GM21526 (cell line): ENCODE results near the gene ARHGAP26.

Experiments used
- ATAC-seq: cut with Tn5 transposase; IDR thresholded peaks from one replicate; pipeline ENCODE4 v1.9.1; 2021; ENCODE audit warnings: moderate library complexity; ENCODE audit not compliant: unreplicated experiment, low FRiP score

ARHGAP26 gene

GRCh38 chr5:142844866-142845265, 74.7 kb downstream of the ARHGAP26 start:
- no peak for ATAC-seq

GRCh38 chr5:142845402-142845921, 75.3 kb downstream of the ARHGAP26 start:
- ATAC-seq = no peak

- ATAC-seq = peak; percentile 54
Observed at GRCh38 chr5:142845954-142846398, 75.8 kb downstream of the ARHGAP26 start.

- ATAC-seq = no peak
Observed at GRCh38 chr5:142846406-142846805, 76.2 kb downstream of the ARHGAP26 start.

- no peak for ATAC-seq
Observed at GRCh38 chr5:142847898-142848790, 78.0 kb downstream of the ARHGAP26 start.

GRCh38 chr5:142849466-142849865, 79.3 kb downstream of the ARHGAP26 start:
- ATAC-seq = no peak

GRCh38 chr5:142849880-142850279, 79.7 kb downstream of the ARHGAP26 start:
- no peak for ATAC-seq

- no peak for ATAC-seq
Observed at GRCh38 chr5:142851731-142852130, 81.6 kb downstream of the ARHGAP26 start.

- ATAC-seq = no peak
Observed at GRCh38 chr5:142852416-142853198, 82.4 kb downstream of the ARHGAP26 start.

- no peak for ATAC-seq
Observed at GRCh38 chr5:142853682-142854081, 83.5 kb downstream of the ARHGAP26 start.

- no peak for ATAC-seq
Observed at GRCh38 chr5:142856269-142856782, 86.1 kb downstream of the ARHGAP26 start.

- no peak for ATAC-seq
Observed at GRCh38 chr5:142857405-142857804, 87.2 kb downstream of the ARHGAP26 start.

GRCh38 chr5:142859037-142859436, 88.9 kb downstream of the ARHGAP26 start:
- no peak for ATAC-seq

- ATAC-seq = no peak
Observed at GRCh38 chr5:142860270-142860669, 90.1 kb downstream of the ARHGAP26 start.

- no peak for ATAC-seq
Observed at GRCh38 chr5:142861011-142861410, 90.8 kb downstream of the ARHGAP26 start.

GRCh38 chr5:142862594-142862993, 92.4 kb downstream of the ARHGAP26 start:
- no peak for ATAC-seq

- no peak for ATAC-seq
Observed at GRCh38 chr5:142863856-142864255, 93.7 kb downstream of the ARHGAP26 start.

GRCh38 chr5:142864290-142865260, 94.4 kb downstream of the ARHGAP26 start:
- ATAC-seq = no peak

- no peak for ATAC-seq
Observed at GRCh38 chr5:142865631-142866030, 95.5 kb downstream of the ARHGAP26 start.
